Lung (tissue), 12 donors: ENCODE measurements around the gene URM1. TPM values are rescaled to one million over a fixed set of nuclear protein-coding genes. Genes with fewer than 3 reads are reported as not detected.

Experiments
- ATAC-seq: fragments of 200-7000 bp; cut with Tn5 transposase; one replicate; pipeline ENCODE4 v1.9.1; 2020; ENCODE audit warnings: moderate number of reproducible peaks; ENCODE audit not compliant: insufficient read depth, low FRiP score
- DNase-seq, 3 donors: peaks; one replicate each; pipeline ENCODE4 v3.0.0-alpha.2; 2013 to 2017
- H3K27ac ChIP-seq, 2 donors: one replicate each; pipeline ENCODE4 v1.5.1; 2013; ENCODE audit warnings: mild to moderate bottlenecking in 2 of 2, moderate library complexity in 2 of 2, control low read depth in 1 of 2, inconsistent platforms in 1 of 2, low read depth in 1 of 2, low read length in 1 of 2
- H3K27me3 ChIP-seq, 3 donors: one replicate each; pipeline ENCODE4 v1.5.1; 2013; ENCODE audit warnings: low read length in 2 of 3; ENCODE audit not compliant: control insufficient read depth in 3 of 3, insufficient read depth in 3 of 3
- H3K36me3 ChIP-seq, 4 donors: one replicate each; pipeline ENCODE4 v1.5.1; 2013; ENCODE audit warnings: low read length in 4 of 4, mild to moderate bottlenecking in 1 of 4, moderate library complexity in 1 of 4; ENCODE audit not compliant: control insufficient read depth in 4 of 4, insufficient read depth in 4 of 4
- H3K4me1 ChIP-seq, 5 donors: one replicate each; pipeline ENCODE4 v1.5.1; 2013; ENCODE audit warnings: low read length in 5 of 5, mild to moderate bottlenecking in 2 of 5, moderate library complexity in 1 of 5; ENCODE audit not compliant: control insufficient read depth in 5 of 5, insufficient read depth in 5 of 5
- H3K4me3 ChIP-seq: one replicate; pipeline ENCODE4 v1.5.1; 2013; ENCODE audit warnings: mild to moderate bottlenecking, control low read depth, moderate library complexity
- H3K9ac ChIP-seq, 2 donors: one replicate each; pipeline ENCODE4 v1.5.1; 2013; ENCODE audit warnings: low read length in 2 of 2, control low read depth in 1 of 2; ENCODE audit not compliant: insufficient read depth in 1 of 2
- H3K9me3 ChIP-seq, 4 donors: one replicate each; pipeline ENCODE4 v1.5.1; 2013; ENCODE audit warnings: low read length in 3 of 4, mild to moderate bottlenecking in 1 of 4, moderate library complexity in 1 of 4; ENCODE audit not compliant: control insufficient read depth in 4 of 4, insufficient read depth in 3 of 4
- CTCF ChIP-seq: IDR thresholded peaks from 2 replicates; pipeline ENCODE4 v1.5.1; 2012; ENCODE audit warnings: mild to moderate bottlenecking; ENCODE audit errors: control extremely low read depth, extremely low read depth
- WGBS, 2 donors: extraction: QIAGEN DNeasy Blood & Tissue Kit; methylation state at CpG; one replicate each; pipeline ENCODE4 v1.1.7; 2013; 5-methylcytosine and 5-hydroxymethylcytosine counted together
- polyA plus RNA-seq, 2 donors: library from polyadenylated mRNA; stranded (reverse); fragments of 200-250 nt; gene quantifications; one replicate each; pipeline ENCODE4 v1.2.1, GENCODE V29; 2013
- total RNA-seq, 2 donors: library from RNA; depleted of rRNA in 1 of 2; stranded (reverse); fragments of >200 nt in 1 of 2; gene quantifications; one replicate each; pipeline ENCODE4 v1.2.1, GENCODE V29; 2014 to 2021
- donor health status: control.
- donor health status: control.
- donor health status: Bipolar disorder and iron deficiency.
- donor health status: healthy.
- donor health status: DM: yes; HTN: yes; CAD: no.

Gene URM1
- total and polyA plus RNA-seq, 4 donors: 35.1 to 67.2 (median 61.3) TPM

- Histone ChIP-seq H3K4me1 (peaks cover 7 to 14% (median 12%) of the 10 kb centered on the region in 5 donors), H3K27ac (peak overlapping the region in 1 of 2 donors; percentile 91), H3K27me3 (no peaks in the 10 kb centered on the region), H3K9me3 (no peaks in the 10 kb centered on the region), H3K36me3 (peaks cover 0 to 15% (median 6%) of the 10 kb centered on the region in 4 donors), H3K4me3 (peak overlapping the region; percentile 96), H3K9ac (peak overlapping the region in 1 of 2 donors; percentile 88)
- no peak for ATAC-seq
- DNase-seq: no peak
- TF ChIP-seq CTCF: no peak
- 25 to 26% methylated on average over 4 of the region's 4 CpGs for WGBS, 2 donors
These were observed 1.0 kb downstream of the URM1 start for GRCh38 chr9:128372188-128372641.

GRCh38 chr9:128372784-128373183 lies 1.6 kb downstream of the URM1 start:
- H3K4me1 ChIP-seq: peaks cover 7 to 14% (median 12%) of the 10 kb centered on the region in 5 donors
- peaks cover 2 to 16% (median 7%) of the 10 kb centered on the region in 4 donors for H3K36me3 ChIP-seq
- H3K9me3 ChIP-seq: no peaks in the 10 kb centered on the region
- DNase-seq: no peak
- H3K27me3 ChIP-seq: no peaks in the 10 kb centered on the region
- no peak for TF ChIP-seq CTCF
- peak overlapping the region in 1 of 2 donors; percentile 0 for H3K27ac ChIP-seq
- 83 to 100% methylated on average over 1 of the region's 1 CpG for WGBS, 2 donors
- H3K9ac ChIP-seq: no peak overlapping the region
- ATAC-seq: no peak
- H3K4me3 ChIP-seq: no peak overlapping the region

GRCh38 chr9:128374221-128374675 lies 3.1 kb downstream of the URM1 start:
- H3K9me3 ChIP-seq: no peaks in the 10 kb centered on the region
- ATAC-seq: no peak
- H3K36me3 ChIP-seq: peaks cover 4 to 21% (median 8%) of the 10 kb centered on the region in 4 donors
- no peak for TF ChIP-seq CTCF
- H3K4me3 ChIP-seq: no peak overlapping the region
- H3K9ac ChIP-seq: no peak overlapping the region
- H3K27ac ChIP-seq: no peak overlapping the region
- no peak for DNase-seq
- no peaks in the 10 kb centered on the region for H3K27me3 ChIP-seq
- peaks cover 7 to 14% (median 12%) of the 10 kb centered on the region in 5 donors for H3K4me1 ChIP-seq
- WGBS, 2 donors: 89 to 93% methylated on average over 9 of the region's 9 CpGs

GRCh38 chr9:128375865-128376264 lies 4.7 kb downstream of the URM1 start:
- DNase-seq: no peak
- H3K4me1 ChIP-seq: peaks cover 7 to 8% (median 7%) of the 10 kb centered on the region in 5 donors
- no peak for TF ChIP-seq CTCF

More at GRCh38 chr9:128375865-128376264, 4.7 kb downstream of the URM1 start:
- Histone ChIP-seq H3K27ac (no peak overlapping the region), H3K9me3 (no peaks in the 10 kb centered on the region), H3K4me3 (no peak overlapping the region), H3K9ac (no peak overlapping the region), H3K36me3 (peaks cover 4 to 24% (median 8%) of the 10 kb centered on the region in 4 donors), H3K27me3 (no peaks in the 10 kb centered on the region)
- no peak for ATAC-seq
- WGBS, 2 donors: 91 to 94% methylated on average over 5 of the region's 5 CpGs
